EL (cell line): Measurements from ENCODE around the gene PAWR.
A peak's percentile ranks its signal among the peaks of the same experiment; 100 is the strongest.
"Not testable (repeated sequence)": the region's sequence is repeated elsewhere in the genome, so short reads cannot be mapped to it uniquely, and the experiment has no call there.

Experiments used
- DNase-seq: peaks from one replicate; pipeline ENCODE4 v3.0.0-alpha.2; 2016

The PAWR gene

GRCh38 chr12:79686171-79686570 lies 4.6 kb downstream of the PAWR start:
- DNase-seq, result no peak

GRCh38 chr12:79685068-79685467 lies 5.7 kb downstream of the PAWR start:
- DNase-seq, result peak; percentile 66

DNA sequence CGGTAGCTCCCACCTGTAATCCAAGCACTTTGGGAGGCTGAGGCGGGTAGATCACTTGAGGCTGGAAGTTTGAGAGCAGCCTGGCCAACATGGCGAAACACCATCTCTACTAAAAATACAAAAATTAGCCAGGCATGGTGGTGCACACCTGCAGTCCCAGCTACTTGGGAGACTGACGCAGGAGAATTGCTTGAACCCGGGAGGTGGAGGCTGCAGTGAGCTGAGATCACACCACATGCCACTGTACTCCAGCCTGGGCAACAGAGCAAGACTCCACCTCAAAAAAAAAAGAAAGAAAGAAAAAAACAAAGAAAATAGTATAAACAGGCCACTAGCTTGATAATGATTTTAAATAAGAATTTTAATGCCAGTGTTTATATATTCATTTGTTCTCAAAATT lies 6.4 kb downstream of the PAWR start:
- not testable (repeated sequence) for DNase-seq

DNA sequence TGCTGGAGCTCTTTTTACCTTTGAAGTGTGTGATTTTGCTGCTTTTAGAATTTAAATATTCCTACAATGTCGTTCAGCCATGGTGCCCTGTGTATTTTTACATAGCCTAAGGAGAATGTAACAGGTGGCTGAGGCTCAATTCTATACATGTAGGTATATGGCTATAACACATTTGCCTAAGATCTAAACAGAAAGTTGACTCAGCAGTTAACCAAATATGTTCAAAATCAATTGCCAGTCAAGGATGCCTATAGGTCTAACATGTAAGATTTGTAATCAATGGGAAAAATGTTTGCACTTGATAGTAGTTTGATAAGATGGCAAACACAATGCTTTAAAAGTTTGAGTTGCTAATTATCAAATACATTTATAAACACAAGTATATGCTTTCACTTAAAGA lies 8.2 kb downstream of the PAWR start:
- DNase-seq, result no peak

- peak; percentile 69 for DNase-seq
Measured at GRCh38 chr12:79681008-79681590, 9.7 kb downstream of the PAWR start.

GRCh38 chr12:79680051-79680450 lies 10.7 kb downstream of the PAWR start:
- no peak for DNase-seq

GRCh38 chr12:79678306-79678705 lies 12.5 kb downstream of the PAWR start:
- DNase-seq, result no peak

DNA sequence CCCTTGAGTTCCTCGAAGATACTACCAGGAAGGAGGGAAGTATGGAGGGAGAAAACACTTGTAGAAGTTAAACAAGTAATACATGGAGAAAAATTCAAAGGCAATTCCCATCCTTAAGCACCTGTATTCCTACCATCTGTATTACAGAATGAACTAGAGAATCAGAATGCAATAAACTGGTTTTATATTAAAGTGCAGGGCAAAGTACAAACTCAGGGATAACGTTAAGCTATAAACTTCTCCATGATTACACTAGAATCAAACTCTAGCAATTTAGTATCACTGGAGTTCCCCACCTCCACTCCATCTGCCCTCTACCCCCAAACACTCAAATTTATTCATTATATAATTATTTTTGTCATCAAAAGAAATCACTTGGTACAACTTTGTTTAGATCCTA lies 13.1 kb downstream of the PAWR start:
- DNase-seq, result no peak

GRCh38 chr12:79676579-79676978 lies 14.2 kb downstream of the PAWR start:
- DNase-seq, result no peak

- DNase-seq, result peak; percentile 73
Measured at GRCh38 chr12:79674629-79675028, 16.1 kb downstream of the PAWR start.

GRCh38 chr12:79673354-79673753 lies 17.4 kb downstream of the PAWR start:
- DNase-seq, result no peak

DNA sequence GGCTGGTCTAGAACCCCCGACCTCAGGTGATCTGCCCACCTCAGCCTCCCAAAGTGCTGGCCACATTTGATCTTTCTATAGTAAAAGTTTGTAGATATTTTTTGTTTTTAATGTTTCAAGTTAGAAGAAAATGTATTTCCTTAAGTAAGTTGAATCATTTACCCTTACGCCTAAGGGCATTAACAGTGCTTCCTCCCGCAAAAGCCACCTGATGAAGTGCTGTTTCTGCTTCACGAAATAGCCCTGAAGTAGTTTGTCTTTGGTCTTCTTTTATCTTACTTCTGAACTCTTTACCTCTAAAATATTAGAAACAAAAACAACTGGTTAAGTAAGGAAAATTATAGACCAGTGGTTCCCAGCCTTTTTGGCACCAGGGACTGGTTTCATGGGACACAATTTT lies 22.7 kb downstream of the PAWR start:
- no peak for DNase-seq

DNA sequence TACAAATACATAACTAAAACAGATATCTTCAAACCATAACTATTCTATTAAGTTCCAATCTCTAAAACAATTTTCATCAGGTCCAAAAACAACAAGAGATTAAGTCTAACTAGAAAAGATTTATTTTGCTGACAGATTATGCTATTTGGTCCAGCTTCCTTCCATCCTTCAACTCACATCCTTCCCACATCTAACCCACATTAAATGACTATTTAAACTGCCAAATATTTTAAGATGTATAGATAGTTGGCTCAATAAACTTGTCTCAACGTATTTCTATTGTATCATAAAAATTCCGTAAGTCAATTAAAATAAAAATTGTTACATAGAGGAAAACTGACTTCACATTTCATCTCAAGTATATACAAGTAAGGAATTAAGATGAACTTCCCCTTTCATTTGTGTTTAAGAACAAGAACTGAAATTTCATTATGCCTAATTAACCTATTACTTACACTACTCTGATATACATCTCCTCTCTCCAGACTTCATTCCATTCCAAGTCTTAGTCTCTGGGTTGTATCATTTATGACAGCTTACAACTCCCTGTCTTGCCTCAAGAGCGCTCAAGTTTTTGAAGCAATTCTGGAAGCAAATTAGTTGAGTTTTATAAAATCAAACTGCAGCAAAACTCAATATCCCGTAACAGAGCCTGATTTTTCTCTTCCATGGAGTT lies 25.4 kb downstream of the PAWR start:
- DNase-seq, result no peak

GRCh38 chr12:79664518-79664917 lies 26.2 kb downstream of the PAWR start:
- no peak for DNase-seq

- peak; percentile 57 for DNase-seq
Measured at GRCh38 chr12:79662046-79662811, 28.5 kb downstream of the PAWR start.

GRCh38 chr12:79661629-79662028 lies 29.1 kb downstream of the PAWR start:
- DNase-seq, result peak; percentile 31

DNA sequence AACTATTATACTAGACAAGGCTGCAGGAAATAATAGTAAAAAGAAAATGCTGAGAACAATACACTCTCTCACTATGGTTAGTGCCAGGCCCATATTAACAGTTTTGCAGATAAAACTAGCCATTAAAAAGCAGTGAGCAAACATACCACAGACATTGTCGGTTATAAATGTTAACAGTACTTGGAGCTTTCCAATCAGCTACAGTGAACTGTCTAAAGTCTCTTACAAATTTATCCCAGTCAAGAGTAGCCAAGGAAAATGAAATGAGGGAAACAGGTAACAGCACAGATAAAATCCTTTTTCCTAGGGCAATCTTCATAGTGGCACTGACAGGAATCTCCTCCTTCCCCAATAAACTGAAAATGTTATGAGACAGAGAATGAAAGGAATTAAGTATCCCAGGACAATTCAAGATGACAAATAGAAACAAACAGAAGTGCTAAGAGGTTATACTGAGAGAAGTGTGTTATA lies 30.8 kb downstream of the PAWR start:
- peak; percentile 11 for DNase-seq

DNA sequence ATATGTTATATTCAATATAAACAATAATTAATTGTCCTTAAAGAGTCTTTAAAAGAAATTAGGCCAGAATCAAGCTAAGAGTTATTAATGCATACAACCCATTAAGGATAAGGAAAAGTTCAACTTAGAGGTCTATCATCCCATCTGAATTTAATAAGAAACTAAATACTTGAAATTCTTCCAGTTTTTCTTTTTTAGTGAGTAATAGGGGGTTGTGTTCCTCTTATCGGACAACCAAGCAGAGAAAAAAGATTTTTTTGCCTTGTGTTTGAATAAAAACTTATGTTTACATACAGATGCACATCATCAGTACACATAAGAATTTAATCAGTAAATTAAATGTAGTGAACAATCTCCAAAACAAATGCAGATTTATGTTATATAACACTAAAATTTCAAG lies 32.5 kb downstream of the PAWR start:
- peak; percentile 48 for DNase-seq

GRCh38 chr12:79657136-79657535 lies 33.6 kb downstream of the PAWR start:
- no peak for DNase-seq

- no peak for DNase-seq
Measured at GRCh38 chr12:79655036-79655435, 35.7 kb downstream of the PAWR start.

DNA sequence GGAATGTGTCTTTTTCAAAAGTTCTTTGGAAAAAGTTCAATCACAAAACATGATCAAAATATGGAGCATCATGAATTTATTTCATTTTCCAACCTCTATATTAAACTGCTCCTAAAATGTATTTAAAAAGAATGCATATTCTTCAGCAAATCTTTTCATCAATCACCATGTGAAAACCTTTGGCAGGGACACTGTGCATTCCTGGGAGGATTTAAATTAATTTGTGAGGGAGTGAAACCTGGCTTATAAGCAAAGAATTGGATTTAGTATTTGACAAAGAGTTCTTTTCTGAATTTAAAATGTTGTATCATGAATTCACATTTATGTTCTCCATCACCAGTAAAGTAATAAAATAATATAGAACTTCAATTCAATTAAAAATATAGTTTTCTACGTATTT lies 38.2 kb downstream of the PAWR start:
- DNase-seq, result no peak

DNA sequence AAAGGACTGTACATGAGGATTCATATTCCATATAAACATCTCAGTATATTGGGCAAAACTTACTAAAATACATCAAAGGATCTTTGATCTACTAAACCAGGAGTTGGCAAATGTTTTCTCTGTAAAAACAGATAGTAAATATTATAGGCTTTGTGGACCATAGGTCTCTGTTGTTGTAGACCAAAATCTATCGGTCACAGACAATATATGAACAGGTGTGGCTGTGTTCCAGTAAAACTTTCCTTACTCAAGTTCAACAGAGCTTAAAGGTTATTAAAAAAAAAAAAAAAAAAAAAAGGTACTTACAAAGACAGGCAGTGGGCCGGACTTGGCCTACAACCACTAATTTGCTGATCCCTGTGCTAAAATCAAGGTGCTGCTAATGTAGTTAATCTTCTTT lies 40.3 kb downstream of the PAWR start:
- DNase-seq, result no peak

GRCh38 chr12:79648881-79649280 lies 41.9 kb downstream of the PAWR start:
- DNase-seq, result no peak

DNA sequence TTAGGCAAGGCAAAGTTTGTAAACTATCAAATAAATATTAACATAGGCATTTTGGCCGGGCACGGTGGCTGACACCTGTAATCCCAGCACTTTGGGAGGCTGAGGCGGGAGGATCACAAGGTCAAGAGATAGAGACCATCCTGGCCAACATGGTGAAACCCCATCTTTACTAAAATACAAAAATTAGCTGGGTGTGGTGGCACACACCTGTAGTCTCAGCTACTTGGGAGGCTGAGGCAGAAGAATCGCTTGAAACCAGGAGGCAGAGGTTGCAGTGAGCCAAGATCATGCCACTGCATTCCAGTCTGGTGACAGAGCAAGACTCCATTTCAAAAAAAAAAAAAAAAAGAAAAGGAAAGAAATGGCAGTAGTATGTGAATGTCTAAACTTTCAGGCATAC lies 43.9 kb downstream of the PAWR start:
- DNase-seq, result peak; percentile 18
